ENCODE measurements around the gene ASTN2.

DNA sequence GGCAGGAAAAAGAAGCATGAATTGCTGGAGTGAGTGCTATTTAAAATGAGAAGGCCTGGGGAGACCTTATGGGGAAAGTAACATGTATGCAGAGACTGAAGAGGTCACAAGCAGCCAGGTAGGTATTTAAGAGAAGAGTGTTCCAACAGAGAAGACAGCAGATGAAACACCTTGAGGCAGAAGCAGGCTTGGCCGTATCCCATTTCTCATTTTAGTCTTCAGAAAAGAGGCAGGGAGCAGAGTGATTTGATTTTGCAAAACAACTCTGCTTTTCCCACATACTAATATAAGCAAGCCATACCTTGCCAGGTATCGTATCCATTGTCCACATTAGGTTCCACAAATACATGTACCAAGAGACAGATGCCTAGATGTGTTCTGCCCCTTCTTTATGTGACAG is 244.3 kb downstream of the ASTN2 start:
- TF ChIP-seq CTCF (IDR thresholded peaks at IDR 0.05; ENCODE audit: low read depth, low read length, poor library complexity, severe bottlenecking) (no peak), EZH2phosphoT487 (IDR thresholded peaks at IDR 0.05; ENCODE audit: borderline replicate concordance, low read length) (no peak)

All from DOHH2 (cell line).